B cell (primary cell): ENCODE measurements around the gene HNF1B.

Source experiments
- CTCF ChIP-seq: fragments of 200-600 bp; IDR thresholded peaks from one replicate; pipeline ENCODE4 v1.8.0; 2022; ENCODE audit warnings: antibody characterized with exemption, mild to moderate bottlenecking
- EZH2 ChIP-seq: IDR thresholded peaks from 2 replicates; pipeline ENCODE4 v1.6.1; 2012; ENCODE audit warnings: borderline replicate concordance, low read depth, mild to moderate bottlenecking, moderate library complexity, low read length; ENCODE audit not compliant: insufficient read depth, poor library complexity, severe bottlenecking

GRCh38 chr17:37781451-37781850 lies 36.6 kb upstream of the HNF1B start:
- TF ChIP-seq EZH2 (no peak), CTCF (no peak)
